AG08396 (cell line): ENCODE measurements around the gene ADCK2.
A peak's percentile ranks its signal among the peaks of the same experiment; 100 is the strongest.
"Not testable (repeated sequence)": the region's sequence is repeated elsewhere in the genome, so short reads cannot be mapped to it uniquely, and the experiment has no call there.

Source experiments
- DNase-seq: peaks from one replicate; pipeline ENCODE4 v3.0.0; 2012; ENCODE audit warnings: low spot score, mixed read lengths

ADCK2 gene, protein sequence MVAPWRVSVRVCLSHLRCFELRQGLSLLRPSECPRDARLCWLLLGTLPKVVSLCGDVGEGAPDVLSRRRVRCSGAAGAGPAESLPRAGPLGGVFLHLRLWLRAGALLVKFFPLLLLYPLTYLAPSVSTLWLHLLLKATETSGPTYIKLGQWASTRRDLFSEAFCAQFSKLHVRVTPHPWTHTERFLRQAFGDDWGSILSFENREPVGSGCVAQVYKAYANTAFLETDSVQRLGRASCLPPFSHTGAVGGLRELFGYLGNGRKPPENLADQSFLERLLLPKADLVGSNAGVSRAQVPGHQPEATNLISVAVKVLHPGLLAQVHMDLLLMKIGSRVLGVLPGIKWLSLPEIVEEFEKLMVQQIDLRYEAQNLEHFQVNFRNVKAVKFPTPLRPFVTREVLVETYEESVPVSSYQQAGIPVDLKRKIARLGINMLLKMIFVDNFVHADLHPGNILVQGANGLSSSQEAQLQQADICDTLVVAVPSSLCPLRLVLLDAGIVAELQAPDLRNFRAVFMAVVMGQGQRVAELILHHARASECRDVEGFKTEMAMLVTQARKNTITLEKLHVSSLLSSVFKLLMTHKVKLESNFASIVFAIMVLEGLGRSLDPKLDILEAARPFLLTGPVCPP

DNA sequence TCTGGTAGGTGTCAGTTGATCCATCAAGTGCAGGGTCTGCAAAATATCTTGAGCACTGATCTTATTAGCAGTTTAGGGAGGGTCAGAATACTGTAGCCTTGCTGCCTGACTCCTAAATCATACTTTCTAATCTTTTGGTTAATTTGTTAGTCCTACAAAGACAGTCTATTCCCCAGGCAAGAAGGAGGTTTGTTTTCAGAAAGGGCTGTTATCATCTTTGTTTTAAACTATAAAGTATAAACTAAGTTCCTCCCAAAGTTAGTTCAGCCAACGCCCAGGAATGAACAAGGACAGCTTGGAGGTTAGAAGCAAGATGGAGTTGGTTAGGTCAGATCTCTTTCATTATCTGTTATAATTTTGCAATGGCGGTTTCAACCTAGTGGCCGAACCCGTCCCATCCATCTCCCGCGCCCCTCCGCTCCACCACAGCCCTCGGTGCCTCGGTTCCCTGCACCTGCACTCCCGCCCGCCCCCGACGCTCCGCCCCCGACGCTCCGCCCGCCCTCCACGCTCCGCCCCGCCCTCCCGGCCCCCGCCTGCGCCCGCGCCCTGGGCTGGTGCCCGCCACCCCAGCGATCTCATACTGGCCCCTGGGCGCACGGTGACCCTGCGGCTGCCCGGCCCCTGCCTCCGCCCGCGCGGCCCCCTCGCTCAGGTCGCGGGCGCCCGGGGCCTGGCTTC, at the start of gene ADCK2:
Gene ADCK2, plus strand, starts transcription at position 564 of the 681 bp plus-strand sequence. CDS start 386 bp downstream, outside the sequence.
- peak; percentile 91 for DNase-seq

DNA sequence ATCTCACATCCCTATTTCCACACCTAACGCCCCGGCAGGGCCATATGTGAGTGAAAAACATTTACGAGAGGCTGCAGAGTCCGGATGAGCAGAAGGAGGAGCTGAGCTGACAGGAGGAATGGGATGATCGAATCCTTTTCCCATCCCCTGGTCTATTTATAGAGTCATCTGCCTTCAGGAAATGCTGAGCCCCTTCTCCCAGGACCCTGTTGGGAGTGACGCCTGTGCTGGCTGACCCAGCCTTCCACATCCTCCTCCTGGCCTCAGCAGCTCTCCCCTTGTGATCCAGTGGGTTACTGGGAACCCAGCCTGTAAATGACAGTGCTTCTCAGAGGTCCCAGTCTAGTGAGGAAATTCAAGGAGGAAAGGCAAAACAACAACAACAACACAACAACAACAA, 48.8 kb upstream of the ADCK2 start:
- no peak for DNase-seq

DNA sequence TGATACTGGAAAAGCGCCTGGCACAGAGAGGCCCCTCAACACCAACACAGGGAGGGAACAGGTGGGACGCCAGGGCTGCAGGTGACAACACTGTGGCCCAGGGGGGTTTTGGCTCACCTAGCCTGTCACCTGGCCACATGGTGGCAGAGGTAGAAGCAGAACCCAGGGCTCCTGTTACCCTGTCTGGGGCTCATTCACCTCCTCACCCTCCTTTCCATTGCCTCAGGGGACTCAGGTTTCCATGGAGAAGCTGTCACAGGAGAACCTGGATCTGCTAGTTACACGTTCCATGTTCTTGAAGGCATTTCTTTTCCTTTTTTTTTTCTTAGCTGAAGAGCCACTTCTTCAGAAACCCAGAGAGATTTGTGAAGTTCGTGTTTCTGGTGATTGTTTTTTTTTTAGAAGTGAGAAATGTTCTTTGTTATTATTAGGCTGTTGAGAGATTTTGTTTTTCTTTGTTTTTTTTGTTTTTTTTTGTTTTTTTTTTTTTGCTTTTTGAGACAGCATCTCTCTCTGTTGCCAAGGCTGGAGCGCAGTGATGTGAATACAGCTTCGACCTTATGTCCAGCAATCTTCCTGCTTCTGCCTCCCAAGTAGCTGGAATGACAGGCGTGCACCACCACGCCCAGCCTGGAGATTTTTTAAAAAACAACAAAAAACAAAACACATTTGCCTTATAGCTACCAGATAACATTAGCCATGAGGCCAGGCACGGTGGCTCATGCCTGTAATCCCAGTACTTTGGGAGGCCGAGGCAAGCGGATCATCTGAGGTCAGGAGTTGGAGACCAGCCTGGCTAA, 48.2 kb upstream of the ADCK2 start:
- no peak for DNase-seq

DNA sequence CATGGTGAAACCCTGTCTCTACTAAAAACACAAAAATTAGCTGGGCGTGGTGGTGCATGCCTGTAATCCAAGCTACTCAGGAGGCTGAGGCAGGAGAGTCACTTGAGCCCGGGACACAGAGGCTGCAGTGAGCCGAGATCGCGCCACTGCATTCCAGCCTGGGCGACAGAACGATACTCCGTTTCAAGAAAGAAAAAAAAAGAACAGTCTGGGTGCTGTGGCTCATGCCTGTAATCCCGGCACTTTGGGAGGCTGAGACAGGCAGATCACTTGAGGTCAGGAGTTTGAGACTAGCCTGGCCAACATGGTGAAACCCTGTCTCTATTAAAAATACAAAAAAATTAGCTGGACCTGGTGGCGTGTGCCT, 47.6 kb upstream of the ADCK2 start:
- not testable (repeated sequence) for DNase-seq

DNA sequence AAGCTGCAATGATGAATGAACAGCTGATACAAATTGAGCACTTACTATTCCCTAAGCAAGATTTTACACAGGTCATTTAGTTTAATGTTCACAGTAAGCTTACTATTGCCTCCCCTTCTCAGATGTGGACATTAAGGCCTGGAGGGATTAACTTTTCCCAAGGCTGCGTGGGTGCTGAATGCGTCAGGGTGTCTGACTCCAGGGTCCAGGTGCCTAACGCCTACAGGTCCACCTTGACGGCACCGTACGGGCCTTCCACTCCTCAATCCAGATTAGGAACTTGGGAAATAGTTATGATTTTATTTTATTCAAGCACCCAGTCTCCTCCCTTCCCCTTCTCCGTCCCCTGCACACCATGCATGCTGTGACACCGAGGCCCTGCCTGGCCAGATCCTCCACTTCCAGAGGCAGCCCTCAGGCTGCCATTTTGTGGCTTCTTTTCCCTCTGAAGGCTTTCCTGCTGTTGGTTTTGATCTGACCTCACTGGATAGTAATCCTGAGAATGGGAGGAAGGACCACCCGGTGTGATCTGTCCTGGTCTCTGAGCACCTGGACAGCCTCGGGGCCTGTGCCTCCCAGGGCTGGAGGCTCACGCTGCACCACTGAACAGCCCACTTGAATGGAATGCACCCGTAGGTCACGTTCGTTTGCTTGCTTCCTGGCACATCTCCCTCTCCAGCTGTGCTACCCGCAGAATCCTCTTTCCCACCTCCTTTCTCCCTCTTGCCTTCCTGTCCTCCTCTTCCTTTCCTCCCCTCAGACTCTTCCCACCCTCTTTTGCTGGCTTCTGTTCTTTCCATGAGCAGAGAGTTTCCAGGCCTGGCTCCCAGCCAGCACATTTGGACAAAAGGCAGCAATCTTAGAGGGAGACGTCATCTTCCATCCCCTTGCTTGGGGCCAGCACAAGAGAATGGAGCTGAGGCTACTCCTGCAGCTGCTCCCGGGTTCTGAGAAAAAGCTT, 46.6 kb upstream of the ADCK2 start:
- DNase-seq = peak; percentile 82

GRCh38 chr7:140631021-140631420, 41.7 kb upstream of the ADCK2 start:
- DNase-seq = no peak

GRCh38 chr7:140631602-140632001, 41.1 kb upstream of the ADCK2 start:
- DNase-seq = no peak

- no peak for DNase-seq
Observed at GRCh38 chr7:140635345-140635744, 37.4 kb upstream of the ADCK2 start.

DNA sequence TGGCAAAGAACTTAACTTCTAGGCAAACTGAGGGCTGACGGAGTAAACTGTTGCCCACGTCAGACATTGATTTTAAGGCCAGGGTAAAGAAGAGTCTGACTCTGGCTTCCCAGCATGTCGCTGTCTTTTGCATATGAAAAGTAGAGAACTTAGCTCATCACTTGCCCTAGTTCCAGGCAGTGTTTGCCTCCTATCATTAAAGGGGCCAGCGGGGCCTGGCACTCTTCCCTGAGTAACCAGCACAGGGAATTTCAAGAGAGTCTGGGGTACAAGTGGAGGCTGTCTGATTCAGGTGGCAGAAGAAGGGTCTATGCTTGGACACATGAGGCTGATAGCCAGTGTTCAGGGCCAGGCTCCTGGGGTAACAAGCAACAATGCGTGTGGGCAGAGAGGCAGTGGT, 36.9 kb upstream of the ADCK2 start:
- DNase-seq = no peak

GRCh38 chr7:140637400-140637799, 35.3 kb upstream of the ADCK2 start:
- no peak for DNase-seq

DNA sequence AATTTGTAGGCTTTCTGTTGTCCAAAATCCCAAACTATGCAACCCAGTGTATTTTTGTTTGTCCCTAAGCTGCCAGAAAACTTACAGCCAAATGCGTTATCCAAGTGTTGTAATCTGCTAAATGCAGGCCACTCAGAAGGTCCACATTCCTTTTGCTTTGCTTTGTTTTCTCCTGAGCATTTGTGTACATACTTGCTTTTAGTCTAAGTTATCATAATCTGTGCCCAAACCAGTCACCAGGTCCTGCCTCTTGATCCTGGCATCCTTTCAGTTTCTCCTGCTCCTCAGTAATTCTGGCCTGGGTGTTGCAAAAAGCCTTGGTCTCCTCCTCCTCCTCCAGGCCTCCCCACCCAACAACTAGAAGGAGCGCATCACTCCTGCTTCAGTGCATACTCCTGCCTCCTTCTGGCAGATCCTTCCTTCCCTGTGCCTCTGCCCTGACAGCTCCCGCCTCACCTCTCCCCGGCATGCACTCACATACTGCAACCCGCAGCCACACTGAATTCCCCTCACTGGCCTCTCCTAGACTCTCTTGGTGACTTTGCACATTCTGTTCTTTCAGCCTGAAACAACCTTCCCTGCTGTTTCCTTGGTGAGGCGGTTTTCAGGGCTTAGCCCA, 34.5 kb upstream of the ADCK2 start:
- DNase-seq = peak; percentile 81

DNA sequence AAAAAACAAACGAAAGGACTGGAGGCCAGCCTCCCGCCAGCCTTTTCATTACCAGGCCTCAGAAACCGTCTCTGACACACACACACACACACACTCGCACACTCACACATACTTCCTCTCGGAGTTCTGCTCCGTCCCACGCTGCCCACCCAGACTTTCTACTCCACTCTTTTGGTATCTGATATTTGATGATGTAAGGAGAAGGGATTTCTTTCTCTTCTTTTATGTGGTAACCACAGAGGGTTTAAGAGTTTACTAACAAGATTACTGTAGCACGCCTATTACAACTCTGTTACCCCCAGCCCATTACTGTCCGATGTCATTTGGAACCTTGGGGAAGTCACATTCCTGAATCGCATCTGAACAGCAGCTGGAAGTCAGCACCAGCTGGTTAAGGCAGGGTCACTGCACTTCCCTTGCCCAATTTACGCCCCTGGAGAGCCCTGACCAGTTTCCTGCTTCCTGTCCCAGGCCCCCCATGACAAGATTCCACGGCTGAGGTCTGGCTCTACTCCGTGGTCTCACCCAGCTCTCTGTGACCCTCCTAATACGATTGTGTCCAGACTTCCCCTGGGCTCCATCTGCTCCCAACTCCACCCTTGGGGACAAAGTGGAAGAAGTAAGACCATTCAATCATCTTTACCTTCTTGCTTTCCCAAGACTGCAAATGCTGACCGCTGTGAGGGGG, 33.2 kb upstream of the ADCK2 start:
- peak; percentile 48 for DNase-seq

DNA sequence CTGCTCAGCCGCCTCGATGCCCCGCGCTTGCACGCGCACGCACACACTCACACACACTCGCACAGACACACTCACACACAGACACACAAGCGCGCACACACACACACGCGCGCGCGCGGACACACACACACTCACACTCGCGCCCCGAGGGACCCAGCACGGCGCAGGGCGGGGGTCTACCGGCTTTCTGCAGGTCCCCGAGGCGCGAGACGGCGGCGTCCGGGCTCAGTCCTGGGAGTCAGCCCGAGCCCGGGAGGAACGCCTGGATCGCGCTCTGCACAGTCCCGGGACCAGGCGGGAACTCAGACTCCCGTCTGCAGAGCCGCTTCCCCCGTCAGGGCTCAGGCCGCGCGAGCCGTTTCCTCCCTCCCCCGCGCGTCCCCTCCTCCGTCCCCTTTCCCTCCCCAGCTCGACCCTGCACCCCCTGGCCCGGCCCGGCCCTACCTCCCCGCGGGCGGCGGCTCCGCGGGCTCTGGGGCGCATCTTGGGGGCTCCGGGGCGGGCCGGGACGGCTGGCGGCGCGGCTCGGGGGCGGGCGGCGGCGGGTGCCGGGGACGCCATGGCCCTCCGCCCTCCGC, 32.6 kb upstream of the ADCK2 start:
- DNase-seq = peak; percentile 80

GRCh38 chr7:140640727-140641523, 31.8 kb upstream of the ADCK2 start, which contains the start of gene DENND2A:
TSS of gene DENND2A (minus strand) at chr7:140640813. CDS start at chr7:140602397, 38,416 bp downstream.
- peak; percentile 84 for DNase-seq

DNA sequence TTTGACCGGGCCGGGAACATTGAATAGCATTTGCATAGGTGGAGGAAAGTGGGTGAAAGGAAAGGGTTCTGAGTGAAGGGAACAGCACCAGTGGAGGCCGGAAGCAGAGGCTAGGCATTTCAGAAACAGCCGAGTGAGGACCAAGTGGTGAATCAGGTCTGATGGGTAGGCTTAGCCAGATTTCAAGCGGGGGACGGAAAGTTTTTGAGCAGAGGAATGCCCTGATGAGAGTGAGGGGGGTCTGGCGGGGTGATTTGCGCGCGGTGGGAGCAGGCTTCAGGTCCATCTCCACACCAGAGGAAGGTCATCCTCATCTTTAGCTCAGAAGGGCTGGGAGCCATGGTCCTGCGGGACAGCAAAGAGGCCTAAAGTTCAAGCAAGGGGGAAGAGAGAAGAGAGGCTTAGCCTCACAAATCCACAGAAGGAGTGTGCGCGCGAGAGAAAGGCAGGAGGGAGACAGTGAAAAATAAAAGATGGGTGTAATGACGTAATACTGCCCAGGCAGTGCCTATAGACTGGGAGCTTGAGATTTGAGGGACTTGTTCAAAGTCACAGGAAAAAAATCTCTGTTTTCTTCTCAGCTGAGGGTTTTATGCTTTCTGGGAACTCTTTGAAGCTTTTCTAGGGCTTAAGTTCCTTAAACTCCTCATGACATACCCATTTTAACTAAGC, 31.1 kb upstream of the ADCK2 start:
- DNase-seq = no peak

DNA sequence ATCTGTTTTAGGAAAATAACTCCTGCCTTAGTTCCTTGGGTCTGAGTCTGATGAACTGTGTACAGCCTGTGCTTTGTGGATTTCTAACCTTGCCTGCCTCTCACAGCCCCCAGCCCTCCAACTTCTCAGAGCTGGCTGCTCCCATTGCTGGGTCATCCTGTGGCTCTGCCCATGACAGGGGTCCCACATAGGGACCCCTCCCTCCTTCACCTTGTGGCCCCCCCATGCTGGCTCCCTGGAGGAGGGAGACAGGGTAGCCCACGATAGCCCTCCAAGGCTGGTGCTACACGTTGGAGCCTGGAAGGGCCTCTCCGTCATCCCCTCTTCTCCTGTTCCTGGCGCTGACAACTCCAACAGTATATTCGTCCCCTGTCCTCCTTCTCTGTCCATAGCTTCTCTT, 29.3 kb upstream of the ADCK2 start:
- DNase-seq = no peak

GRCh38 chr7:140644761-140645160, 28.0 kb upstream of the ADCK2 start:
- not testable (repeated sequence) for DNase-seq
